ENCODE results near the gene VPS37C.
"Not testable (repeated sequence)": the region's sequence is repeated elsewhere in the genome, so short reads cannot be mapped to it uniquely, and the experiment has no call there.

Gene VPS37C

DNA sequence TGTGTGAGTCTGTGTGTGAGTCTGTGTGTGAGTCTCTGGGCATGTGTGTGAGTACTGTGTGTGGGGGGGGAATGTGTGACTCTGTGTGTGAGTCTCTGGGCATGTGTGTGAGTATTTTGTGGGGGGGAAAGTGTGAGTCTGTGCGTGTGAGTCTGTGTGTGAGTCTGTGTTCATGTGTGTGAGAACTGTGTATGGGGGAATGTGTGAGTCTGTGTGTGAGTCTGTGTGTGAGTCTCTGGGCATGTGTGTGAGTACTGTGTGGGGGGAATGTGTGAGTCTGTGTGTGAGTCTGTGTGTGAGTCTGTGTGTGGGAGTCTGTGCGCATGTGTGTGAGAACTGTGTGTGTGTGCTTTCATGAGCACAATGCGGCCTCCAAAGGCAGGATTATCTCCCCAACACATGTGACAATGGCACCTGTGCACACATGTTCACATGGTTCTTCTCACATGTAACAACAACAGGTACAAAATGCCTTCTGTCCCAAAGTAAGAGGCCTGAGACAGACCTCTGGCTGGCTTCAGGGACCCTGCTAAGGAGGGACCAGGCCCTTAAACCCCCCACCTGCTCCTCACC is 57.3 kb downstream of the VPS37C start:
- Histone ChIP-seq H3K4me3 (ENCODE audit: low read length) (no peak overlapping the region), H3K27me3 (ENCODE audit: low read depth, low read length) (no peaks in the 10 kb centered on the region), H3K9ac (ENCODE audit: low read length) (no peak overlapping the region), H3K36me3 (replicated peaks; ENCODE audit: low read depth, low read length) (no peaks in the 10 kb centered on the region), H2AFZ (ENCODE audit: low read depth, low read length) (no peak overlapping the region), H3K27ac (ENCODE audit: low read length) (no peak overlapping the region), H3K4me2 (ENCODE audit: low read length) (no peak overlapping the region), H3K4me1 (ENCODE audit: low read length) (peaks cover 18% of the 10 kb centered on the region), H3K79me2 (ENCODE audit: low read length) (no peaks in the 10 kb centered on the region), H3K9me3 (ENCODE audit: insufficient read depth, low read length) (no peaks in the 10 kb centered on the region), H4K20me1 (ENCODE audit: insufficient read depth, low read length) (no peaks in the 10 kb centered on the region)
- no peak for TF ChIP-seq EZH2phosphoT487 (IDR thresholded peaks at IDR 0.05; ENCODE audit: low read depth)
- TF ChIP-seq, protein P1, sequence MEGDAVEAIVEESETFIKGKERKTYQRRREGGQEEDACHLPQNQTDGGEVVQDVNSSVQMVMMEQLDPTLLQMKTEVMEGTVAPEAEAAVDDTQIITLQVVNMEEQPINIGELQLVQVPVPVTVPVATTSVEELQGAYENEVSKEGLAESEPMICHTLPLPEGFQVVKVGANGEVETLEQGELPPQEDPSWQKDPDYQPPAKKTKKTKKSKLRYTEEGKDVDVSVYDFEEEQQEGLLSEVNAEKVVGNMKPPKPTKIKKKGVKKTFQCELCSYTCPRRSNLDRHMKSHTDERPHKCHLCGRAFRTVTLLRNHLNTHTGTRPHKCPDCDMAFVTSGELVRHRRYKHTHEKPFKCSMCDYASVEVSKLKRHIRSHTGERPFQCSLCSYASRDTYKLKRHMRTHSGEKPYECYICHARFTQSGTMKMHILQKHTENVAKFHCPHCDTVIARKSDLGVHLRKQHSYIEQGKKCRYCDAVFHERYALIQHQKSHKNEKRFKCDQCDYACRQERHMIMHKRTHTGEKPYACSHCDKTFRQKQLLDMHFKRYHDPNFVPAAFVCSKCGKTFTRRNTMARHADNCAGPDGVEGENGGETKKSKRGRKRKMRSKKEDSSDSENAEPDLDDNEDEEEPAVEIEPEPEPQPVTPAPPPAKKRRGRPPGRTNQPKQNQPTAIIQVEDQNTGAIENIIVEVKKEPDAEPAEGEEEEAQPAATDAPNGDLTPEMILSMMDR (IDR thresholded peaks at IDR 0.05; ENCODE audit: low read depth, low read length), result no peak

DNA sequence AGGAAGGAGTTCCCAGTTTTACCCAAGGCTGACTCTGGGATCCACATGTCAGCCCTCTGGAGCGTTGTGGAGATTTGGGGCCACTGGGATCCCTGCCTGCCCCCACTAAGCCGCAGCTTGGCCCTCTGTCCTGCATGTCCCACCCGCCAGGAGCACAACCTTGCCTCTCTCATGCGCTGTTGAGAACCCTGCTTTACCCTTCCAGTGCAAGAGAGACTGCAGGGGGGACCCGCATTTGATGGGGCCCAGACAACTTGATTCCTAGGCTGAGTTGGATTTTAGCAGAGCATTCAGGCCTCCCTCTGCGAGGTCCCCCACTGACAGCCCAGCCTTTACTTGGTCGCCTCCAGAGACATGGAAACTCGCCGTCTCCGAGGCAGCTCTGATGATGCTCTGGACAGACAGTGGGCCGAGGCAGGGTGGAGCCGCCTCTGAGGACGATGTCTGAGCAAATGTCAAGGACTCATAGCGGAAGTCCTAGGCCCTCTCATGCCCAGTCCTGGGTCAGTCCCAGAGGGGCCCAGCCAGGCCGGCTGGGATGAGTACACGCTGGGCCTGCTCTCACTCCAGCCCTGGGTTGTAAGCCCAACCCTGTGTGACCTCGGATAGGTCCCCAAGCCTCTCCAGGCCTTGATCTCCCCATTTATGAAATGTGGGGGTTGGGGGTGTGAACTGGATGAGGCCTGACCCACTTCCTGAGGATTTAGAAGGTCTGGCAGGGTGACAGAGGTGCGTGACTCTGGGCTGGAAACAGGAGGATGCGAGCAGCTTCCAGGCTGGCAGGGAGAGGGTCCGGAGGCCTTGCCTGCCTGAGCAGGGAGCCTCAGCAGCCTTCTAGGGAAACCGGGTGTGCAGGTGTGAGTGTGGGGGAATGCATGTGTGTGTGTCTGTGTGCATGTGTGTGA is 58.3 kb downstream of the VPS37C start:
- H3K9me3 ChIP-seq (ENCODE audit: insufficient read depth, low read length), result no peaks in the 10 kb centered on the region
- H3K79me2 ChIP-seq (ENCODE audit: low read length), result no peaks in the 10 kb centered on the region
- H3K9ac ChIP-seq (ENCODE audit: low read length), result no peak overlapping the region
- no peak overlapping the region for H2AFZ ChIP-seq (ENCODE audit: low read depth, low read length)
- no peaks in the 10 kb centered on the region for H3K27me3 ChIP-seq (ENCODE audit: low read depth, low read length)
- no peak overlapping the region for H3K4me2 ChIP-seq (ENCODE audit: low read length)
- H3K27ac ChIP-seq (ENCODE audit: low read length), result no peak overlapping the region
- no peaks in the 10 kb centered on the region for H4K20me1 ChIP-seq (ENCODE audit: insufficient read depth, low read length)
- no peak overlapping the region for H3K4me3 ChIP-seq (ENCODE audit: low read length)
- peaks cover 28% of the 10 kb centered on the region for H3K4me1 ChIP-seq (ENCODE audit: low read length)
- no peak for TF ChIP-seq EZH2phosphoT487 (IDR thresholded peaks at IDR 0.05; ENCODE audit: low read depth)
- TF ChIP-seq, protein P1 (IDR thresholded peaks at IDR 0.05; ENCODE audit: low read depth, low read length), result no peak
- H3K36me3 ChIP-seq (replicated peaks; ENCODE audit: low read depth, low read length), result no peaks in the 10 kb centered on the region

DNA sequence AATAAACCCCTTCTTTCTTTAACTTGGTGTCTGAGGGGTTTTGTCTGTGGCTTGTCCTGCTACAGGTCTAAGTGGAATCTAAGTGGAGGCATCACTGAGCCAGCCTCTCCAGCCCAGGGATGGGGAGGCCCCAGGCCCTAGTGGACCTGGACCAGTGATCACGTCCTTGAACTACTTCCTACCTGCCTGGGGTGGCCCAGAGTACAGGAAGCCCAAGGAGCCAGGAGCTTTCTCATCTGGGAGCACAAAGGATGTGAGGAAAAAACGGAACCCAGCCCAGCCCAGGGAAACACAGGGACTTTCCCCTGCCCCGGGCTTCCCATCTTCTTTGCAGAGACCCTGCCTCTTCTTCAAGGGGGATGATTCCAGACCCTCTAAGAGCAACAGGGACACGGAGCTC is 62.4 kb downstream of the VPS37C start:
- no peak for TF ChIP-seq EZH2phosphoT487 (IDR thresholded peaks at IDR 0.05; ENCODE audit: low read depth)
- TF ChIP-seq, protein P1 (IDR thresholded peaks at IDR 0.05; ENCODE audit: low read depth, low read length), result no peak
- Histone ChIP-seq H3K79me2 (ENCODE audit: low read length) (no peaks in the 10 kb centered on the region), H3K9me3 (ENCODE audit: insufficient read depth, low read length) (0 out of 2 replicates have a peak, but pooled peaks cover 4% of the 10 kb centered on the region), H3K4me1 (ENCODE audit: low read length) (peaks cover 67% of the 10 kb centered on the region), H3K27ac (ENCODE audit: low read length) (peak overlapping the region; percentile 91), H3K4me3 (ENCODE audit: low read length) (peak overlapping the region; percentile 48), H3K36me3 (replicated peaks; ENCODE audit: low read depth, low read length) (no peaks in the 10 kb centered on the region), H2AFZ (ENCODE audit: low read depth, low read length) (peak overlapping the region; percentile 55; the same call in 1 of the 2 replicates), H3K27me3 (ENCODE audit: low read depth, low read length) (no peaks in the 10 kb centered on the region), H4K20me1 (ENCODE audit: insufficient read depth, low read length) (no peaks in the 10 kb centered on the region), H3K4me2 (ENCODE audit: low read length) (peak overlapping the region; percentile 81), H3K9ac (ENCODE audit: low read length) (peak overlapping the region; percentile 66; the same call in 1 of the 2 replicates)

DNA sequence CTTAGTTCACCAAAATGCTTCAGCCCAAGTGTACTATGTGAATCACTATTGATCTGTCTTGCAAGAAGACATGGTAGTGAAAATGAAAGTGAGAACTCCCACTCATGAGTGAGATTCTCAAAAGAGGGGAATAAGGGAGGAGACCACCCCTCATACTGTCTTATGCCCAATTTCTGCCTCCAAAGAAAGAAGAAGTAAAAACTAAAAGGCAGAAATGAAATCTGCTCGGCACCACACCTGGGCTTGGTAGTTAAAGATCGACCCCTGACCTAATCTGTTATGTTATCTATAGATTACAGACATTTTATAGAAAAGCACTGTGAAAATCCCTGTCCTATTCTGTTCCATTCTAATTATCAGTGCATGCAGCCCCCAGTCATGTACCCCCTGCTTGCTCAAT is 63.0 kb downstream of the VPS37C start:
- H3K4me1 ChIP-seq (ENCODE audit: low read length), result peaks cover 73% of the 10 kb centered on the region

More for the DNA sequence above, 63.0 kb downstream of the VPS37C start:
- peak overlapping the region; percentile 48 for H3K4me3 ChIP-seq (ENCODE audit: low read length)
- H4K20me1 ChIP-seq (ENCODE audit: insufficient read depth, low read length); H2AFZ ChIP-seq (ENCODE audit: low read depth, low read length); H3K36me3 ChIP-seq (replicated peaks; ENCODE audit: low read depth, low read length); H3K9me3 ChIP-seq (ENCODE audit: insufficient read depth, low read length); H3K27me3 ChIP-seq (ENCODE audit: low read depth, low read length); H3K79me2 ChIP-seq (ENCODE audit: low read length): not testable (repeated sequence)
- H3K9ac ChIP-seq (ENCODE audit: low read length), result peak overlapping the region; percentile 66; the same call in 1 of the 2 replicates
- peak overlapping the region; percentile 91 for H3K27ac ChIP-seq (ENCODE audit: low read length)
- H3K4me2 ChIP-seq (ENCODE audit: low read length), result peak overlapping the region; percentile 81

Measured in OCI-LY3 (cell line).